HUES64 (cell line): ENCODE data around the gene OTOGL.

Experiments used
- H3K27ac ChIP-seq: 2 replicates; pipeline ENCODE4 v1.7.0; 2013; ENCODE audit warnings: low read depth, low read length, inconsistent platforms
- H3K27me3 ChIP-seq: 2 replicates; pipeline ENCODE4 v1.6.1; 2013; ENCODE audit warnings: mild to moderate bottlenecking, low read length; ENCODE audit not compliant: insufficient read depth
- H3K36me3 ChIP-seq: 2 replicates; pipeline ENCODE4 v1.6.1; 2013; ENCODE audit warnings: mild to moderate bottlenecking, low read length; ENCODE audit not compliant: insufficient read depth
- H3K4me1 ChIP-seq: 2 replicates; pipeline ENCODE4 v1.6.1; 2013; ENCODE audit warnings: mild to moderate bottlenecking, low read length, moderate library complexity; ENCODE audit not compliant: insufficient read depth
- H3K4me3 ChIP-seq: 2 replicates; pipeline ENCODE4 v1.5.1; 2013; ENCODE audit warnings: mild to moderate bottlenecking, low read length, moderate library complexity
- H3K9ac ChIP-seq: 2 replicates; pipeline ENCODE4 v1.6.1; 2013; ENCODE audit warnings: mild to moderate bottlenecking, low read depth, low read length
- H3K9me3 ChIP-seq: 2 replicates; pipeline ENCODE4 v1.6.1; 2013; ENCODE audit warnings: low read depth, low read length; ENCODE audit not compliant: insufficient read depth
- WGBS: fragments of 150-250, 120-280 bp; methylation state at CpG from one replicate; pipeline ENCODE4 v1.1.7; 2013; ENCODE audit warnings: missing lambda C conversion rate; 5-methylcytosine and 5-hydroxymethylcytosine counted together

The OTOGL gene

DNA sequence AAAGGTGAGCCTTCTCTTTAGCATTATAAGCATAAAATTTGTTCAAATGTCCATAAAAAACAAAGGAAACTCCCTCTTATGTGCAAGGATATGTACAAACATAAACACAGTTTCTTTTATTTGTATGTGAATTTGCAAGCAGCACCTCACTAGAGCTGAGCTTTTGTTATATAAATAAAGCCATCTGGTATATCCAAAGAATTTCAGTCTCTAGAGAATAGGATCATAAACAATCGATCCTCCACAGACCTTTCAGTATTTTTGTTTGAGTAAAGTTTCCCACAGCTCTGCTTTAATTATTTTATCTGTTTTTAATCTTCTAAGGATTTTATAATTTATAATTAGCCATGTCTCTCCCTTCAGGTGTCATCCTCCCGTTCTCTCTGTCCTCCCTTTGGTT lies 89.2 kb downstream of the OTOGL start:
- no peaks in the 10 kb centered on the region for H3K36me3 ChIP-seq
- H3K27me3 ChIP-seq = no peaks in the 10 kb centered on the region
- no peak overlapping the region for H3K27ac ChIP-seq
- no peak overlapping the region for H3K9ac ChIP-seq
- H3K4me3 ChIP-seq = no peak overlapping the region
- no peaks in the 10 kb centered on the region for H3K4me1 ChIP-seq
- no CpG with 5 or more reads among the region's 2 CpGs for whole genome bisulfite sequencing
- no peaks in the 10 kb centered on the region for H3K9me3 ChIP-seq

- Histone ChIP-seq H3K27me3 (no peaks in the 10 kb centered on the region), H3K9ac (no peak overlapping the region), H3K27ac (no peak overlapping the region), H3K36me3 (no peaks in the 10 kb centered on the region), H3K4me3 (no peak overlapping the region), H3K4me1 (no peaks in the 10 kb centered on the region), H3K9me3 (no peaks in the 10 kb centered on the region)
Observed at GRCh38 chr12:80189241-80189640, 89.9 kb downstream of the OTOGL start.

- Histone ChIP-seq H3K27me3 (no peaks in the 10 kb centered on the region), H3K9me3 (no peaks in the 10 kb centered on the region), H3K9ac (no peak overlapping the region), H3K36me3 (no peaks in the 10 kb centered on the region), H3K4me1 (no peaks in the 10 kb centered on the region), H3K27ac (no peak overlapping the region), H3K4me3 (no peak overlapping the region)
- WGBS = 92% methylated on average over 4 of the region's 4 CpGs
Observed at GRCh38 chr12:80190001-80190400, 90.7 kb downstream of the OTOGL start.

GRCh38 chr12:80192087-80192486 lies 92.8 kb downstream of the OTOGL start:
- H3K9ac ChIP-seq = no peak overlapping the region
- H3K27ac ChIP-seq = no peak overlapping the region
- WGBS = 92% methylated on average over 2 of the region's 3 CpGs

GRCh38 chr12:80193865-80194264 lies 94.5 kb downstream of the OTOGL start:
- H3K27me3 ChIP-seq = no peaks in the 10 kb centered on the region
- WGBS = 88% methylated on average over 4 of the region's 4 CpGs
- no peaks in the 10 kb centered on the region for H3K9me3 ChIP-seq
- H3K27ac ChIP-seq = no peak overlapping the region
- no peak overlapping the region for H3K4me3 ChIP-seq
- H3K4me1 ChIP-seq = no peaks in the 10 kb centered on the region
- H3K9ac ChIP-seq = no peak overlapping the region
- no peaks in the 10 kb centered on the region for H3K36me3 ChIP-seq

More at GRCh38 chr12:80192087-80192486, 92.8 kb downstream of the OTOGL start:
- Histone ChIP-seq H3K9me3 (no peaks in the 10 kb centered on the region), H3K4me3 (no peak overlapping the region), H3K36me3 (no peaks in the 10 kb centered on the region), H3K27me3 (no peaks in the 10 kb centered on the region), H3K4me1 (no peaks in the 10 kb centered on the region)

DNA sequence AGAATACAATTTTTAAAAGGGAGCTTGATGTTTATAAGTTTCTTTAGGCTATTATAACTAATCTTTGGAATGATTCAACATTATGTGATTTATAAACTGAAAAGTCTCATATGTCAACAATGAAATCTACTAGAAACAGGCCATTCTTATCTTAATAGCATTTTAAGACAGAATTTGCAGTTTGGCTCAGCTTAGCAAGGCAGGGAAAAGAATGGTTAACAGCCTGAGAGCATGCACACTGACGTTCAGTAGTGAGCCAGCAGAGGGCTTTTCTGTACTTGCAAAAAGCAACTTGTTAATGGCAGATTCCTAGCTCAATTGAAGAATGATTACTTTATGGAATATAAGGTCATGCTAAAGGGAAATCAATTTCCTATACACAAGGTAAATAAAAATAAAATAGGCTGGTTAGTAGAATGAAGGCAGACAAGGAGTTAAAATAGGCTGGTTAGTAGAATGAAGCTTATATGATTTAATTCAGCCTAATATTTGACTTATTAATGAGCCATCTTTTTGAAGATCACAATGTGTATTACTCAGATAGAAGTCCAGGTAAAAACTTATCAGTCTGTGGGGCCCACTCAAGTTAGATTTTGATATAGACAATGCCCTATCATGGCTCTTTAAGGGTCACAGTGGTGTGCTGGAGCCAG lies 95.9 kb downstream of the OTOGL start:
- WGBS = 8% methylated on average over 1 of the region's 1 CpG
- H3K4me1 ChIP-seq = no peaks in the 10 kb centered on the region

DNA sequence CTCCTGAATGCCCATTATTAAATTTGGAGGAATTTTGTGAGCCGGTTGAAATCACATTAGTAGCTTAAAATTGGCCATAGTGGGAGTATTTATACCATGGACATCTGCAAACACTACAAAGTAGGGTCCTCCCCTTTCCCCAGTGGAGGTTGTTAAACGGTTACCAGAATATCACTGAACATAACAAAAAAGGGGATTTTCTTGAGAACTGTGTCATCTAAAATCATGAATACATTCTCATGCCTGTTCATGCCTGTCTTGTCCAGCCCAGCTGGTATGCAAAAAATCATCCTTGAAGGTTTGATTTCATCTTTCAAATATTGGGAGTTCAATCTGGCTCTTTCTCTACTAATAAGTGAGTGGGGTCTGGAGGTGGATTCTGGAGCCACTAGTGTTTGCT lies 96.4 kb downstream of the OTOGL start:
- H3K36me3 ChIP-seq = no peaks in the 10 kb centered on the region
- no peaks in the 10 kb centered on the region for H3K27me3 ChIP-seq
- WGBS = 94% methylated on average over 2 of the region's 2 CpGs

More for the DNA sequence above, 95.9 kb downstream of the OTOGL start:
- Histone ChIP-seq H3K36me3 (no peaks in the 10 kb centered on the region), H3K9me3 (no peaks in the 10 kb centered on the region), H3K4me3 (no peak overlapping the region), H3K27ac (no peak overlapping the region), H3K9ac (no peak overlapping the region), H3K27me3 (no peaks in the 10 kb centered on the region)

DNA sequence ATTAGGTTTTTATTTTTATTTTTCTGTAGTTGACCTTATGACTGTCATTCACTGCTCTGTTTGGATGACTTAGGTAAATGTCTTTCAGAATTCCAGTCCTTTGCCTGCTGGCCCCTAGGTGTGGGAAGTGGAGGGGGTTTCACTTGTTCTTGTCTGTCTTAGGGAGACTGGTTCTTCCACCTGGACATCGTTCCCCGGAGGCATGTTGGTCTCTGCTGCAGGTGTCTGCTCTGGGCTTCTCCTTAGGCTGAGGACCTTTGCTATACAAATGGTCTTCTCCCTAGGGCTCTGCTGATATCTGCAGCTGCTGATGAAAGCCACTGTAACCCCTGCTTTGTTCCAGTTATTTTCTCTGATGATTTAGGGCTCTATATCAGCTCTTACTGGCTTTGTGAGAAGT lies 97.1 kb downstream of the OTOGL start:
- no peaks in the 10 kb centered on the region for H3K27me3 ChIP-seq

More for the DNA sequence above, 96.4 kb downstream of the OTOGL start:
- Histone ChIP-seq H3K9ac (no peak overlapping the region), H3K4me1 (no peaks in the 10 kb centered on the region), H3K27ac (no peak overlapping the region), H3K9me3 (no peaks in the 10 kb centered on the region), H3K4me3 (no peak overlapping the region)

DNA sequence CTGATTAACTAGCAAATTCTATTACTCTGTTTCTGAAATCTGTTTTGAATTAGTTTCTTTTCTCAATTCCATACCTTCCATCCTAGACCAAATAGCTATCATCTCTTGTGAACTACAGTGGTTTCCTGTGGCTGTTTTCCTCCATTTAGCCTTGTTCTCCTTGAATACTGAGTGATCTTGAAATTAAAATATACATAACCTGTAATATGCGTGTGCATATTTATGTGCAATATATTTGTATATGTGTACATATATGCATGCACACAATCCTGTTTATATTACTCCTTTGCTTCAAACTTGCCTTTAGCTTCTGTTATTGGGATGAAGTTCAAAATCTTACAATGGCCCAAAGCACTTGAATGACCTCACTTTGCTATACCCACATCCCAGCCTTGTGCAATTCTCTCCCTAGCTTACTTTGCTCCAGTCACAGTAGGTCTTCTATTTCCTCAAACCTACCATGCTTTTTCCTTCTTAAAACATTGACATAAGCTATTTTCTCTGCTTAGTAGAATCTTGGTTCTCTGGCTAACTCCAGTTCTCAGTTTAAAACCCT lies 99.5 kb downstream of the OTOGL start:
- no peak overlapping the region for H3K4me3 ChIP-seq
- H3K9ac ChIP-seq = no peak overlapping the region
- no peaks in the 10 kb centered on the region for H3K9me3 ChIP-seq
- H3K4me1 ChIP-seq = no peaks in the 10 kb centered on the region
- H3K27ac ChIP-seq = no peak overlapping the region
- WGBS = no CpG with 5 or more reads among the region's 1 CpG
- no peaks in the 10 kb centered on the region for H3K27me3 ChIP-seq
- no peaks in the 10 kb centered on the region for H3K36me3 ChIP-seq

More for the DNA sequence above, 97.1 kb downstream of the OTOGL start:
- H3K9ac ChIP-seq = no peak overlapping the region
- H3K4me1 ChIP-seq = no peaks in the 10 kb centered on the region
- no peaks in the 10 kb centered on the region for H3K36me3 ChIP-seq
- H3K4me3 ChIP-seq = no peak overlapping the region
- H3K27ac ChIP-seq = no peak overlapping the region
- WGBS = 93% methylated on average over 2 of the region's 2 CpGs
- no peaks in the 10 kb centered on the region for H3K9me3 ChIP-seq

- no peaks in the 10 kb centered on the region for H3K9me3 ChIP-seq
- no peak overlapping the region for H3K4me3 ChIP-seq
- H3K4me1 ChIP-seq = no peaks in the 10 kb centered on the region
- H3K27me3 ChIP-seq = no peaks in the 10 kb centered on the region
- no peaks in the 10 kb centered on the region for H3K36me3 ChIP-seq
- H3K27ac ChIP-seq = no peak overlapping the region
- no peak overlapping the region for H3K9ac ChIP-seq
Observed at GRCh38 chr12:80199931-80200330, 100.6 kb downstream of the OTOGL start.

DNA sequence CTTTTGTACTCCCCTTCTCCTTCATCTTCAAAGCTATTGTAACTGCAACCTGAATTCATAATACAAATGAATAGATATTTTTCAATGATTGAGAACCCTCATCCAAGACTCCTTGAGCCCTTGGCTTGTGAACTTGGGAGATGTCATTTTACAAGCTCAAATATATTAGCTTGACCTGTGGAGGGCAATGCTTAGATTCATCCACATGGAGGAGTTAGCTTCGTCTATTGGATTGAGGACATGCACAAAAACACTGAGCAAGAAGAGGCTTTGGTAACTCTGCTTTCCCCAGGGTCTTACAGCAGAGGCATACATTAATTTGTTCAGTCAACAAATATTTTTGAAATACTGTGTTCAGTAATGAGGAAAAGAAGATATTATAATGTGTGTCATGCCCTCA lies 101.1 kb downstream of the OTOGL start:
- Histone ChIP-seq H3K4me1 (no peaks in the 10 kb centered on the region), H3K9ac (no peak overlapping the region), H3K4me3 (no peak overlapping the region), H3K27me3 (no peaks in the 10 kb centered on the region), H3K9me3 (no peaks in the 10 kb centered on the region), H3K27ac (no peak overlapping the region), H3K36me3 (no peaks in the 10 kb centered on the region)
- WGBS = 96% methylated on average over 1 of the region's 1 CpG

GRCh38 chr12:80201908-80202307 lies 102.6 kb downstream of the OTOGL start:
- Histone ChIP-seq H3K9me3 (no peaks in the 10 kb centered on the region), H3K36me3 (no peaks in the 10 kb centered on the region), H3K4me3 (no peak overlapping the region), H3K4me1 (no peaks in the 10 kb centered on the region), H3K27me3 (no peaks in the 10 kb centered on the region), H3K9ac (no peak overlapping the region), H3K27ac (no peak overlapping the region)
- no CpG with 5 or more reads among the region's 2 CpGs for WGBS
